Middle frontal gyrus (tissue), 1 donor: ENCODE results near the gene ACKR2.

Experiments
- DNase-seq: peaks from one replicate; pipeline ENCODE4 v3.0.0-alpha.2; 2015; ENCODE audit warnings: low spot score; ENCODE audit errors: extremely low spot score

ACKR2 gene

GRCh38 chr3:42829083-42829627 is 19.9 kb downstream of the ACKR2 start:
- no peak for DNase-seq

- DNase-seq = no peak
Observed at GRCh38 chr3:42829628-42830436, 20.6 kb downstream of the ACKR2 start.

- DNase-seq = no peak
Observed at GRCh38 chr3:42830437-42831320, 21.4 kb downstream of the ACKR2 start.

GRCh38 chr3:42831321-42831713 is 22.1 kb downstream of the ACKR2 start:
- DNase-seq = no peak

- DNase-seq = no peak
Observed at GRCh38 chr3:42836150-42837123, 27.2 kb downstream of the ACKR2 start.

GRCh38 chr3:42838571-42838970 is 29.3 kb downstream of the ACKR2 start:
- DNase-seq = no peak

GRCh38 chr3:42839616-42840015 is 30.4 kb downstream of the ACKR2 start:
- peak; percentile 44 for DNase-seq

GRCh38 chr3:42841332-42841731 is 32.1 kb downstream of the ACKR2 start:
- DNase-seq = no peak

- no peak for DNase-seq
Observed at GRCh38 chr3:42843713-42844411, 34.6 kb downstream of the ACKR2 start.

- no peak for DNase-seq
Observed at GRCh38 chr3:42844412-42844713, 35.1 kb downstream of the ACKR2 start.

GRCh38 chr3:42844815-42845214 is 35.6 kb downstream of the ACKR2 start:
- no peak for DNase-seq

- no peak for DNase-seq
Observed at GRCh38 chr3:42846685-42847522, 37.7 kb downstream of the ACKR2 start.

- DNase-seq = no peak
Observed at GRCh38 chr3:42847731-42848130, 38.5 kb downstream of the ACKR2 start.

GRCh38 chr3:42849017-42849416 is 39.8 kb downstream of the ACKR2 start:
- no peak for DNase-seq

GRCh38 chr3:42850263-42850662 is 41.0 kb downstream of the ACKR2 start:
- no peak for DNase-seq

GRCh38 chr3:42851228-42851834 is 42.1 kb downstream of the ACKR2 start:
- no peak for DNase-seq

- no peak for DNase-seq
Observed at GRCh38 chr3:42852441-42852840, 43.2 kb downstream of the ACKR2 start.

- no peak for DNase-seq
Observed at GRCh38 chr3:42853056-42853455, 43.8 kb downstream of the ACKR2 start.

GRCh38 chr3:42853739-42854302 is 44.6 kb downstream of the ACKR2 start:
- no peak for DNase-seq
